Stimulated activated effector memory CD8-positive, alpha-beta T cell treated with anti-CD3 and anti-CD28 coated beads, Interleukin-12 subunit alpha, Interleukin-12 subunit beta, amount 100 ng/mL, for 72 hours (primary cell): ENCODE results near the gene CD300LD.
A peak's percentile ranks its signal among the peaks of the same experiment; 100 is the strongest.
"Not testable (repeated sequence)": the region's sequence is repeated elsewhere in the genome, so short reads cannot be mapped to it uniquely, and the experiment has no call there.

Experiments used
- ATAC-seq: fragments of 150-1000 bp; cut with Tn5 transposase; 2 replicates; pipeline ENCODE4 v1.10.0; 2021
- DNase-seq, 2 donors: peaks; one replicate each; pipeline ENCODE4 v3.0.0; 2021 to 2022; ENCODE audit warnings: low spot score in 2 of 2
- H3K27ac Mint-ChIP-seq: one replicate; pipeline ENCODE4 v1.8.0; 2022; ENCODE audit warnings: mild to moderate bottlenecking, mixed read lengths
- H3K36me3 Mint-ChIP-seq: one replicate; pipeline ENCODE4 v1.8.0; 2022; ENCODE audit warnings: mild to moderate bottlenecking, mixed read lengths
- H3K4me1 Mint-ChIP-seq: one replicate; pipeline ENCODE4 v1.8.0; 2022; ENCODE audit warnings: mixed read lengths
- H3K4me3 Mint-ChIP-seq: one replicate; pipeline ENCODE4 v1.8.0; 2022; ENCODE audit warnings: mild to moderate bottlenecking, mixed read lengths
- H3K9me3 Mint-ChIP-seq: one replicate; pipeline ENCODE4 v1.8.0; 2022; ENCODE audit warnings: mixed read lengths

The CD300LD gene

DNA sequence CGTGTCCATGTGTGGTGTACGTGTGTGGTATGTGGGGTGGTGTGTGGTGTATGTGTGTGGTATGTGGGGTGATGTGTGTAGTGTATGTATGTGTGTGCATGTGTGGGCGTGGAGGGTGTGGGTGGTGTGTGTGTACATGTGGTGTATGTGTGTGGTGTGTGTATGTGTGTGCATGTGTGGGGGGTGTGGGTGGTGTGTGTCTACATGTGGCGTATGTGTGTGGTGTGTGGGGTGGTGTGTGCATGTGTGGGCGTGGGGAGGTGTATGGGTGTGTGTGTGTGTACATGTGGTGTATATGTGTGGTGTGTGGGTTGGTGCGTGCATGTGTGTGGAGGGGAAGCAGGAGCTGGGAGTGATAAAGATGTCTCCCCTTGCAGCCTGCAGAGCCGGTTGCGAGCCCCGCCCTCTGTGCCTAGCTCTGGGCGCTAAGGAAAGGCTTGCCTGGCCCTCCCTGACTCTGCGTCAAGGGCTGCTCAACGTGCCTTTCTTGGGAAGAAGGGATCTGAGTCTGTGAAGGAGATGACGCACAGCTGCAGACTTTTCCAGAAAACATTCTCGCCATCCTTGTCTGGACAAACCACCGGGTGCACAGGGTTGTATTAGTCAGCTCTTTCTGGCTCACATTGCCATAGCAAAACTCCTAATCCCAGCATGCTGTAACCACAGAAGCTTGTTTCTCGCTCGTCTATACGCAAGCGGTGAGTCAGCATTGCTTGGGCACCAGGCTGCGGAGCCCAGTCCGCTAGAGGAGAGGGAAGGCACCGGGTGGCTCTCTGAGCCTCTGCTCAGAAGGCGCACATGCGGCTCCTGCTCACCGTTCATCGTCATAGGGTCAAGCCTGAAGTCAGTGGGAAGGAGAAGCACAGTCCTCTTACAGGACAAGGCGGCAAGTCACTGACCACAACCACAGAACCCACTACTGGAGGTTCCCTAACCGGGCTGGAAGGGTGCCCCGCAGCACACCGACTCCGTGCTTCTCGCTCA, 22.8 kb downstream of the CD300LD start:
- no peak overlapping the region for H3K4me3 Mint-ChIP-seq
- ATAC-seq (peak; percentile 69), DNase-seq (no peak)

GRCh38 chr17:74568106-74568873, 23.8 kb downstream of the CD300LD start:
- Mint-ChIP-seq H3K27ac (no peak overlapping the region), H3K4me3 (no peak overlapping the region), H3K9me3 (no peaks in the 10 kb centered on the region), H3K4me1 (peaks cover 17% of the 10 kb centered on the region), H3K36me3 (no peaks in the 10 kb centered on the region)
- ATAC-seq (no peak), DNase-seq (no peak)

More for the DNA sequence above, 22.8 kb downstream of the CD300LD start:
- Mint-ChIP-seq H3K9me3 (no peaks in the 10 kb centered on the region), H3K4me1 (peaks cover 12% of the 10 kb centered on the region), H3K36me3 (no peaks in the 10 kb centered on the region), H3K27ac (no peak overlapping the region)

GRCh38 chr17:74567397-74567796, 24.7 kb downstream of the CD300LD start, which contains the start of gene CD300H:
Gene CD300H (minus strand): TSS chr17:74567509.
- ATAC-seq (no peak), DNase-seq (no peak)
- Mint-ChIP-seq H3K4me3 (no peak within 1 kb of the TSS), H3K4me1 (peaks cover 18% of the 10 kb centered on the region), H3K27ac (no peak within 1 kb of the TSS), H3K36me3 (no peaks in the 10 kb centered on the region), H3K9me3 (no peaks in the 10 kb centered on the region)

DNA sequence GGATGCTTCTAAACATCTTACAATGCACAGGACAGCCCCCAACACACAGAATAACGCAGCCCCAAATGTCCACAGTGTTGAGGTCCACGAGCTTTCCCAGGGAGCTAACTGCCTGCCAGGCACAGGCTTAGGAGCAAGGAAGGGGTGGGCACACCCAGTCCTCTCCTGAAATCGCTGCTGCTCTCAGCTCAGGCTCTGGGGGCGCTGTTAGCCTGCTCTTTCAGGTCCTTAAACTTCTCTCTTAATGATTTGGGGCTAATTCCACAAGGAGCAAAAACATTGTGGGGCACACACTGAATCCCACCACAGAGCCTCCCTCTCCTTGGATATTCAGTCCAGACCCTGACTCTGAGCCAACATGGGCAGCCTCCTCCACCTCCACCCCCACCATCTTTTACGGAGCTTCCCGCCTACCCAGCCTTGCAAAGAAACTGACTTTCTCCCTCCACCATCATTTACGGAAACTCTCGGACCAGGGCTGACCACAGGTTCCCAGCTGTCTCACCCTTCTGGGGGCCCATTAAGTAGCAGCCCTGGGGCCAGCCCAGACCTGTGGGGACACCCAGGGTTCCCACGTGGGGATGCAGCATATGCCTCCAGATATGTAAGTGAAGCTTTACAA, 25.8 kb downstream of the CD300LD start:
- no peak overlapping the region for H3K27ac Mint-ChIP-seq
- DNase-seq: peak in 1 of 2 donors; percentile 56
- H3K36me3 Mint-ChIP-seq: no peaks in the 10 kb centered on the region
- H3K4me3 Mint-ChIP-seq: no peak overlapping the region
- ATAC-seq: no peak
- H3K9me3 Mint-ChIP-seq: no peaks in the 10 kb centered on the region
- peaks cover 18% of the 10 kb centered on the region for H3K4me1 Mint-ChIP-seq

DNA sequence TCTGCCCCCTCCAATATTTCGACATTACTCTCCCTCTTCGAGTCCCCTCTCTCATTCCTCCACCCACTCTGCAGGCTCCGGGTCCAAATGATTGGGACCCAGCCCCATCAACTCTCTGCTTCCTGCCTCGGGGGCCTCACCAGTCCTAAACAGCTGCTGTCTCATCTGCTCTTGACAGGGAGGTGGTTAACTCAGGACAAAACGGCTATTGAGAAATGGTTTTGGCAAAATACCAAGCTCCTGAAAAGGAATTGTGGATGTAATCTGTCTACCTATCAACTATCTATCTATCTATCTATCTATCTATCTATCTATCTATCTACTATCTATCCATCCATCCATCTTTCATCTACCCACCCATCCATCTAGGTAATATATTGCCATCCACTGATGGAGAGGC, 27.0 kb downstream of the CD300LD start:
- H3K9me3 Mint-ChIP-seq: no peaks in the 10 kb centered on the region
- no peak overlapping the region for H3K27ac Mint-ChIP-seq
- H3K36me3 Mint-ChIP-seq: no peaks in the 10 kb centered on the region
- no peak for ATAC-seq
- H3K4me1 Mint-ChIP-seq: peaks cover 18% of the 10 kb centered on the region
- no peak for DNase-seq
- no peak overlapping the region for H3K4me3 Mint-ChIP-seq

GRCh38 chr17:74563358-74563757, 28.7 kb downstream of the CD300LD start:
- Mint-ChIP-seq H3K4me1 (peaks cover 17% of the 10 kb centered on the region), H3K4me3 (no peak overlapping the region), H3K27ac (no peak overlapping the region), H3K9me3 (no peaks in the 10 kb centered on the region), H3K36me3 (no peaks in the 10 kb centered on the region)
- DNase-seq (no peak), ATAC-seq (no peak)

GRCh38 chr17:74561586-74561985, 30.5 kb downstream of the CD300LD start:
- H3K9me3 Mint-ChIP-seq: no peaks in the 10 kb centered on the region
- no peak overlapping the region for H3K27ac Mint-ChIP-seq
- no peak for ATAC-seq
- peaks cover 14% of the 10 kb centered on the region for H3K4me1 Mint-ChIP-seq
- no peaks in the 10 kb centered on the region for H3K36me3 Mint-ChIP-seq
- no peak for DNase-seq
- H3K4me3 Mint-ChIP-seq: no peak overlapping the region

GRCh38 chr17:74558882-74559519, 33.1 kb downstream of the CD300LD start:
- Mint-ChIP-seq H3K4me1 (peaks cover 14% of the 10 kb centered on the region), H3K4me3 (no peak overlapping the region), H3K36me3 (no peaks in the 10 kb centered on the region), H3K9me3 (no peaks in the 10 kb centered on the region), H3K27ac (no peak overlapping the region)
- DNase-seq (no peak), ATAC-seq (no peak)

DNA sequence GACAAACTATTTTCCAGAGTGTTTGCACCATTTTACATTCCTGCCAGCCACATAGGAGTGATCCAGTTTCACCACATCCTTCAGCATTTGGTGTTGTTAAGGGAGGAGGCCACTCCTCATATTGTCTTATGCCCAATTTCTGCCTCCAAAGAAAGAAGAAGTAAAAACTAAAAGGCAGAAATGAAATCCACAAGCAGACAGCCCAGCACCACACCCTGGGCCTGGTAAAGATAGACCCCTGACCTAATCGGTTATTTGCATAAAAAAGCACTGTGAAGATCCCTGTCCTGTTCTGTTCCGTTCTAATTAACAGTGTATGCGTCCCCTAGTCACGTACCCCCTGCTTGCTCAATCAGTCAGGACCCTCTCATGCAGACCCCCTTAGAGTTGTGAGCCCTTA, 33.7 kb downstream of the CD300LD start:
- H3K4me1 Mint-ChIP-seq, H3K9me3 Mint-ChIP-seq, H3K4me3 Mint-ChIP-seq, H3K36me3 Mint-ChIP-seq, ATAC-seq, DNase-seq, H3K27ac Mint-ChIP-seq: not testable (repeated sequence)

DNA sequence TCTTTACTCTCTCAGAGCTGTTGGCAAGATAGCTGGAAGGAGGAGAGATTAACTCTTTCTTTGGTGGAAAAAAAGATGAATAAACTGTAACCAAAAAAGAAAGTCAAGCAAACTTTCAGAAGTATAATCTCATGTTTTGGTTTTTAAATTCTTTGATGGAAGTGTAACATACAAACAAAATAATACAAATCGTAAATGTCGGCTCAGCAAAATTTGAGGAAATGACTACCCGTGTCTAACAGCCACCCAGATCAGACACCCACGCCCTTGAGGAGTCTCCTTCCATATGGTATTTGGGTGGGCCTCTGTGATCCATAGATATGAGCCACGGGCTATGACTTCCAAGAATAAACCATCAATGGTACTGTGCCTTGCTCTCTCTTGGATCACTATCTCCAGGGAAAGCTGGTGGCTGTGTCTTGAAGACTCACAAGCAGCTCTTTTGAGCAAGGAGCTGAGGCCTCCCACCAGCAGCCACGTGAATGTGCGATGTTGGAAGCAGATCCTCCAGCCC, 36.6 kb downstream of the CD300LD start:
- no peaks in the 10 kb centered on the region for H3K9me3 Mint-ChIP-seq
- ATAC-seq: no peak
- H3K27ac Mint-ChIP-seq: no peak overlapping the region
- H3K4me3 Mint-ChIP-seq: no peak overlapping the region
- H3K4me1 Mint-ChIP-seq: peaks cover 7% of the 10 kb centered on the region
- H3K36me3 Mint-ChIP-seq: no peaks in the 10 kb centered on the region
- DNase-seq: no peak

DNA sequence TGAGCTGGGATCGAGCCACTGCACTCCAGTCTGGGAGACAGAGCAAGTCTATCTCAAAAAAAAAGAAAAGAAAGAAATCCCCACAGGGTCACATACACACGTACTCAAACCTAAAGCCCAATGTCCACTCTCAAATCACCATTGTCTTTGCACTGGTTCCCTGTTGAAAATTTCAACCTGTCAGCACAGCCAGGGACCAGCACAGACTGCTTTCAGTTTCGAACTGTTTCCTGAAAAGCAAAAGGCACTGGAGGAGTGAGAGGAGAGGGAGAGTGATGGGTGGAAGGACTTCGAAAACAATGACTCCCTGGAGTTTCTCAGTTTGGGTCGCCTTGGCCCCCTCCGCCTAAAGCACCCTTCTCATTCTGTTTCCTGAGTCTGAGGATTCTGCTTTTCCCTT, 37.2 kb downstream of the CD300LD start:
- Mint-ChIP-seq H3K4me3 (no peak overlapping the region), H3K9me3 (no peaks in the 10 kb centered on the region), H3K27ac (no peak overlapping the region), H3K36me3 (no peaks in the 10 kb centered on the region), H3K4me1 (peaks cover 7% of the 10 kb centered on the region)
- no peak for DNase-seq
- ATAC-seq: no peak

- H3K4me1 Mint-ChIP-seq: peaks cover 13% of the 10 kb centered on the region
- DNase-seq: no peak
- H3K27ac Mint-ChIP-seq: no peak overlapping the region
- H3K9me3 Mint-ChIP-seq: no peaks in the 10 kb centered on the region
- no peaks in the 10 kb centered on the region for H3K36me3 Mint-ChIP-seq
- H3K4me3 Mint-ChIP-seq: no peak overlapping the region
- no peak for ATAC-seq
Measured at GRCh38 chr17:74552037-74552436, 40.0 kb downstream of the CD300LD start.

DNA sequence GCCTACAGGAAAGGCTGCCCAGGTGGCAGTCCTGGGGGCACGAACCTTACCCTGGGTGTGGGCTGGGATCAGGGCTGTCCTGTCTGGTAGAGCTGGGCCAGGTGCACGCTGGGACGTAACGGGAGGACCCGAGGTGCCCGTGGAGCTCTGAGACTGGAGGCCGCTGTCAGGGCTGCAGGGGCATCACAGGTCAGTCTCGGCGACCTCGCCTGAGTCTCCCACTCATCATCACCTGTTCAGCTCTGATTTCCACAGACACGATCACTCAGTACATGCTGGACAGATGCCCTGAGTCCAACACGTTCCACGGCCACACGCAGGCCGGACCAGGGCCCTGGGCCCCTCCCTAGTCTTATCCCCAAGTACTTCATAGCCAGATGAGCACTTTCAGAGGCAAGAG, 41.5 kb downstream of the CD300LD start:
- DNase-seq (no peak), ATAC-seq (no peak)
- Mint-ChIP-seq H3K4me1 (peaks cover 26% of the 10 kb centered on the region), H3K27ac (no peak overlapping the region), H3K36me3 (no peaks in the 10 kb centered on the region), H3K9me3 (no peaks in the 10 kb centered on the region), H3K4me3 (no peak overlapping the region)

DNA sequence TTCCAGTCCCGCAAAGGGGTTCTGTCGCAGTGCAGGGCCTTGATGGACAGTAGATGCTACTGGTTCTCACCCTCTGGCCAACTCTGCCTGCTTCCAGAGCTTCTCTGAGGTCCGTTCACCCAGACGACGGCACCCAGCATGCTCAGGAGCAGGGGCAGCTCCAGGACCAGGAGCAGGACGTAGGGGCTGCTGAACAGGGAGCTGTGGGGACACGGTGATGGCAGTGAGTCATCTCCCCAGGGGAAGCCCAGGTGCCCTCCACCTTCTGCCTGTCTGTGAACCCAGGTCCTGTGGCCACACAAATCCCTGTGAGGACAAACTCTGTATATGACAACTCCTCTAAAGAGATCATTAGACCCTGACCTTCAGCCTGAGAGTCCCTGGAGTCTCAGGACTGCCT, 42.7 kb downstream of the CD300LD start:
- no peak for DNase-seq
- H3K4me3 Mint-ChIP-seq: no peak overlapping the region
- H3K9me3 Mint-ChIP-seq: no peaks in the 10 kb centered on the region
- H3K36me3 Mint-ChIP-seq: no peaks in the 10 kb centered on the region
- no peak for ATAC-seq
- no peak overlapping the region for H3K27ac Mint-ChIP-seq
- H3K4me1 Mint-ChIP-seq: peaks cover 26% of the 10 kb centered on the region

GRCh38 chr17:74547736-74548135, 44.3 kb downstream of the CD300LD start:
- H3K4me3 Mint-ChIP-seq: peak overlapping the region; percentile 30
- no peaks in the 10 kb centered on the region for H3K9me3 Mint-ChIP-seq
- peak overlapping the region; percentile 77 for H3K27ac Mint-ChIP-seq
- no peaks in the 10 kb centered on the region for H3K36me3 Mint-ChIP-seq
- ATAC-seq (peak; percentile 63), DNase-seq (no peak)
- H3K4me1 Mint-ChIP-seq: peaks cover 26% of the 10 kb centered on the region
